ENCODE measurements around the gene COL5A1. TPM values are rescaled to one million over a fixed set of nuclear protein-coding genes. Genes with fewer than 3 reads are reported as not detected.
A peak's percentile ranks its signal among the peaks of the same experiment; 100 is the strongest.

COL5A1 gene
- polyA plus RNA-seq, 3 donors: 0.01 TPM; not detected in 2

- H3K27me3 ChIP-seq (ENCODE audit: control insufficient read depth in 2 of 2, insufficient read depth in 2 of 2, low read length in 2 of 2): no peaks in the 10 kb centered on the region
- no peaks in the 10 kb centered on the region for H3K36me3 ChIP-seq (replicated peaks in 1 of 2; ENCODE audit: control insufficient read depth in 1 of 2, insufficient read depth in 2 of 2, low read length in 2 of 2)
- 93% methylated on average over 9 of the region's 17 CpGs for WGBS (ENCODE audit: insufficient coverage)
- H3K4me2 ChIP-seq (replicated peaks; ENCODE audit: extremely low read depth, low read length, poor library complexity, severe bottlenecking): no peak overlapping the region
- no peak overlapping the region for H2AFZ ChIP-seq (ENCODE audit: insufficient read depth, low read depth, low read length, poor library complexity, severe bottlenecking)
- no peak for TF ChIP-seq CTCF (IDR thresholded peaks at IDR 0.05)
- intact Hi-C loops (cut with micrococcal nuclease): no loop called here
- no peak overlapping the region for H3K4me3 Mint-ChIP-seq
- H4K20me1 ChIP-seq (ENCODE audit: insufficient read depth, low read length): no peaks in the 10 kb centered on the region
- no peak overlapping the region for H3K27ac Mint-ChIP-seq
- H3K36me3 Mint-ChIP-seq: no peaks in the 10 kb centered on the region
- H3K27ac ChIP-seq (ENCODE audit: low read depth in 1 of 2, low read length in 2 of 2): no peak overlapping the region
- no peaks in the 10 kb centered on the region for H3K79me2 ChIP-seq (ENCODE audit: insufficient read depth, low read length)
- H3K9ac ChIP-seq (ENCODE audit: insufficient read depth, low read length, poor library complexity, severe bottlenecking): no peak overlapping the region
- no peak overlapping the region for H3K4me3 ChIP-seq (replicated peaks in 1 of 3; ENCODE audit: low read depth in 2 of 3, low read length in 3 of 3)
- DNase-seq: no peak
- H3K4me1 Mint-ChIP-seq: no peaks in the 10 kb centered on the region
- H3K9me3 Mint-ChIP-seq: no peaks in the 10 kb centered on the region
- H3K9me3 ChIP-seq (replicated peaks in 1 of 2; ENCODE audit: control insufficient read depth in 1 of 2, insufficient read depth in 1 of 2, low read length in 2 of 2): no peaks in the 10 kb centered on the region
- peaks cover 3 to 7% of the 10 kb centered on the region in 2 donors for H3K4me1 ChIP-seq (ENCODE audit: control insufficient read depth in 1 of 2, insufficient read depth in 2 of 2, low read length in 2 of 2)
- H3K27me3 Mint-ChIP-seq (ENCODE audit: low read depth in 3 of 3): peaks cover 8 to 17% (median 8%) of the 10 kb centered on the region in 3 donors
Measured at GRCh38 chr9:134688661-134689320, 47.2 kb downstream of the COL5A1 start.

- peak; percentile 91 for TF ChIP-seq CTCF (IDR thresholded peaks at IDR 0.05)
- Histone ChIP-seq H2AFZ (ENCODE audit: insufficient read depth, low read depth, low read length, poor library complexity, severe bottlenecking) (no peak overlapping the region), H3K36me3 (replicated peaks in 1 of 2; ENCODE audit: control insufficient read depth in 1 of 2, insufficient read depth in 2 of 2, low read length in 2 of 2) (no peaks in the 10 kb centered on the region), H3K4me3 (replicated peaks in 1 of 3; ENCODE audit: low read depth in 2 of 3, low read length in 3 of 3) (no peak overlapping the region), H4K20me1 (ENCODE audit: insufficient read depth, low read length) (no peaks in the 10 kb centered on the region), H3K9ac (ENCODE audit: insufficient read depth, low read length, poor library complexity, severe bottlenecking) (no peak overlapping the region), H3K79me2 (ENCODE audit: insufficient read depth, low read length) (no peaks in the 10 kb centered on the region), H3K27me3 (ENCODE audit: control insufficient read depth in 2 of 2, insufficient read depth in 2 of 2, low read length in 2 of 2) (no peaks in the 10 kb centered on the region), H3K4me1 (ENCODE audit: control insufficient read depth in 1 of 2, insufficient read depth in 2 of 2, low read length in 2 of 2) (peaks cover 3 to 7% of the 10 kb centered on the region in 2 donors), H3K9me3 (replicated peaks in 1 of 2; ENCODE audit: control insufficient read depth in 1 of 2, insufficient read depth in 1 of 2, low read length in 2 of 2) (no peaks in the 10 kb centered on the region), H3K27ac (ENCODE audit: low read depth in 1 of 2, low read length in 2 of 2) (no peak overlapping the region), H3K4me2 (replicated peaks; ENCODE audit: extremely low read depth, low read length, poor library complexity, severe bottlenecking) (no peak overlapping the region)
- 65% methylated on average over 14 of the region's 20 CpGs for WGBS (ENCODE audit: insufficient coverage)
- H3K9me3 Mint-ChIP-seq: no peaks in the 10 kb centered on the region
- H3K4me3 Mint-ChIP-seq: no peak overlapping the region
- intact Hi-C loops (cut with micrococcal nuclease): no loop called here
- H3K27me3 Mint-ChIP-seq (ENCODE audit: low read depth in 3 of 3): peaks cover 9 to 17% (median 10%) of the 10 kb centered on the region in 3 donors
- H3K36me3 Mint-ChIP-seq: no peaks in the 10 kb centered on the region
- no peaks in the 10 kb centered on the region for H3K4me1 Mint-ChIP-seq
- DNase-seq: peak; percentile 21 to 50 (median 33)
- H3K27ac Mint-ChIP-seq: no peak overlapping the region
Measured at GRCh38 chr9:134689321-134690181, 47.9 kb downstream of the COL5A1 start.

All from CD14-positive monocyte (primary cell).